GM21423 (cell line): Measurements from ENCODE around the gene PDE4B.
"Not testable (repeated sequence)": the region's sequence is repeated elsewhere in the genome, so short reads cannot be mapped to it uniquely, and the experiment has no call there.

Experiments
- ATAC-seq: cut with Tn5 transposase; IDR thresholded peaks from one replicate; pipeline ENCODE4 v1.9.1; 2021; ENCODE audit warnings: mild to moderate bottlenecking, moderate library complexity; ENCODE audit not compliant: unreplicated experiment

Gene PDE4B

GRCh38 chr1:66401244-66401643, 608.5 kb downstream of the PDE4B start:
- ATAC-seq: no peak

- ATAC-seq: peak; percentile 84
Measured at GRCh38 chr1:66402194-66402593, 609.5 kb downstream of the PDE4B start.

DNA sequence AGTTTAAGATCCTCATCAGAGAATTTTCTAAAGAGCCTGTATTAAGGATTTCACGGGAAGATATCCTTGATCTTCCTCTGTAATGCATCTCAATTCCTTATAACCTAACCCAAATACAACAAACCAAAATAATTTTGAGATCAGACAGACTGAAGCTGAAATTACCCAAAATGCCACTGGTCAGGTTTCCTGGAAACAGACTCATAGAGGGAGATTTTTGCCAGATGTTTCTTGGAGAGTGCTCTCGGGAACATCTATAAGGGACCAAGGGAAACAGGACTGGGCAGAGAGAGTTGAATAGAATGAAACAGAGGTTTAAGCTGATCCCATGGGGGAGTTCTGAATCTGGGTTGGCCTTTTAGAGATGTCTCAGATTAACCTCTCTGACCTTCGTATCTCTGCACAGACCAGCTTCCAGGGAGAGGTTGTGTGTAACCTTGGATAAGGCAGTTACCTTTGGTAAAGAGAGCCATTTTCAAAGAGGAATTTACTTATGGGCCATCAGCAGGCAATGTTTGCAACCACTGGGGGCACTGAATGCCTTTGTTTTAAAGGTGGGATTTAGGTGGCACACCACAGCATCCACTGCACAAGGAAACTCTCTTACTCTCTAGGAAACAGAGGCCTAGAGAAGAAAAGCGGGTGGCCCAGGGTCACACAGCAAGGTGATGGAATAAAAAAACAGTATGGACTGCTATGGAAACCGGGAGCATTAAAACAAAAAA, 610.5 kb downstream of the PDE4B start:
- ATAC-seq: no peak

DNA sequence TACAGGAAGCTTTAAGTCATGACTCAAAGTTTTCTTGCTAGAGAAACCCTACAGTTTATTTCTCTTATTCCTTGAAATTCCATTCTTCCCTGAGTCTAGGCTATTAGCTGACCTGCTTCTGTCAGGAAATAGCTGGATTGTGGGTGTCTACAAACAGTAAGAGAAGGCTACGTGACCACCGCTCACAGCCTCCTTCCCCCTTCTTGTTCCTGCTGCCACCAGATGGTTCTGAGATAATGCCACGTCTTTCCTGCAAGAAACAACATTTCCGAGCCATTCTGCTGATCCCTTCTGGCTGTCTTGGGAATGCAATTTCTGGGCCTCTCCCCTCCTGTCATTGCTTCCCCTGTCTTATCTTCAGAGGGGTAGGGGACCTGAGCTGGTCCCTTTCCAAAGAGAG, 612.4 kb downstream of the PDE4B start:
- ATAC-seq: no peak

GRCh38 chr1:66411449-66411848, 618.8 kb downstream of the PDE4B start:
- not testable (repeated sequence) for ATAC-seq

- ATAC-seq: no peak
Measured at GRCh38 chr1:66412704-66413103, 620.0 kb downstream of the PDE4B start.

GRCh38 chr1:66413136-66413837, 620.6 kb downstream of the PDE4B start:
- ATAC-seq: peak; percentile 92

DNA sequence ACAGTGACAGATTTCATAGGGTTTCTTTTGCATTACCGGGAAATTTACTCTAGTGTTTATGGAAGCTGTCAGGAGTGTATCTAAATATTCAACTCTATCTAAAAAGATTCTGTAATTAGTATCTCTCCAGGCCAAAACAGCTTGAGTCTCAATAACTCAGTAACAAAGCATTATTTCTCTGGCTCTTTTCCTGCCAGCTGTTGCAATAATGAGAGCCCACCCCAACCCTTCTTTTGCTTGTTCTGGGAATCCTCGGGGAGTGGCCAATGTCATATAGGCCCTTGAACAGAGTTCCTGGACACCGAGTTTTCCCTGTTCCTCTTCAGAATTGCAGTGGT, 621.1 kb downstream of the PDE4B start:
- ATAC-seq: no peak

DNA sequence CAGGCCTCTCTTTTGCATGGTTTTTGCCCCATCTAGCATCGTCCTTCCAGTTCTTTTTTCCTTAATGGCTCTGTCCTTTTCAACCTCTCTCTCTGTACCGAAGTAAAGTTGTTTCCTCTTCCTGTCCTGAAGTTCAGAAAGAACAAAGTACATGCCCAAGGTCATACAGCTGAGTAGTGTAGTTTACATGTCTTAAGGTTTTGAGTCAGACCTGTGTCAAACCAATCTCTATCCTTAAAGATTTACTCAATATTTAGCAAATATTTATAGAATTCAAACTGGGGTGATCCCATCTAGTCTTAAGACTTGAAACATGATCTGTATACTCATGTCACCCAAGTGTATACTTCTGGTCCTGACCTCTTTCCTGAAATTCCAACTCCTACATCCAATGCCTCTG, 622.6 kb downstream of the PDE4B start:
- no peak for ATAC-seq

DNA sequence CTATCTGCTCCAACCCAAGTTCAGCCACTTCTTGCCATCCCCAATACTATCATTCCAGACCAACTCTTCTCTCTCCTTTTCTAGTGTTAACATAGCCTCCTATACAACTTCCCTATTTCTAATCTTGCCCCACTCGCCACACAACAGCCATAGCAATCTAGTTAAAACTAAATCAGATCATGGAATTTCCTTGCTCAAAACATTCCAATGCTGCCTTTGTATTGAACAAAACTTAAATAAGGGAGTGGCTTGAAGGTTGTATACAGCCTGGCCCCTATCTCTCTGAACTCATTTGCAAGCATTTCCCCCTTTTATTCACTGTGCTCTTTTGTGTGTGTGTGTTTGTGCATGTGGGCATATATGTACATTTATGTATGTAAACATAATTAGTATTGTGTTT, 623.2 kb downstream of the PDE4B start:
- no peak for ATAC-seq

DNA sequence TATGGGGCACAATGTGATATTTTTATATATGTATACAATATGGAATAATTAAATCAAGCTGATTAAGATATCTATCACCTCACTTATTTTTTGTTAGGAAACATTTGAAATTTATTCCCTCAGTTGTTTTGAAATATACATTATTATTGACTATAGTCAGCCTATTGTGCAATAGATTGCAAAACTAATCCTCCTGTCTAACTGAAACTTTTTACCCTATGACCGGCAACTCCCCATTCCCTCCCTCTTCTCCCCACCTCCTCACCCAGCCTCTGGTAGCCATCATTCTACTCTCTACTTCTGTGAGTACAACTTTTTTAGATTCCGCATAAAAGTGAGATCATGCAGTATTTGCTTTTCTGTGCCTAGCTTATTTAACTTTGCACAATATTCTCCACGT, 623.6 kb downstream of the PDE4B start:
- ATAC-seq: no peak

DNA sequence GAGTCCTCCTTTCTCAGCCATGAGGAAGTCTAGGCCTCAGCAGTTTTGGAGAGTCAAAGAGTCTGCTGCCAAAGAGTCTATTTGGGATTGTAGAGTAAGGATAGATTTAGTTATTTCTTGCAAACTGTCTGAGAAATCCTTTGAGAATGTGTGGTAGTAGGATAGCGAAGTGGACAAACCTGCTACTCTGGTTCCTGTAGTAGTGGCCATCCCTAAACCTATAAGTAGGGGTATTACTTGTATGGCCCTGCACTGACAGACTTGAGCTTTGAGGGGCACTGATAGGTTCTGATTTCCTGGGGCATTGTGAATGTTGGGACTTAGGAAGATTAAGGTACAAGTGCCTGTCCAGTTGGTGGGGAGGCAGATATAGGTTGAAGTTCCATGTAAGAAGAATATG, 625.3 kb downstream of the PDE4B start:
- ATAC-seq: no peak

DNA sequence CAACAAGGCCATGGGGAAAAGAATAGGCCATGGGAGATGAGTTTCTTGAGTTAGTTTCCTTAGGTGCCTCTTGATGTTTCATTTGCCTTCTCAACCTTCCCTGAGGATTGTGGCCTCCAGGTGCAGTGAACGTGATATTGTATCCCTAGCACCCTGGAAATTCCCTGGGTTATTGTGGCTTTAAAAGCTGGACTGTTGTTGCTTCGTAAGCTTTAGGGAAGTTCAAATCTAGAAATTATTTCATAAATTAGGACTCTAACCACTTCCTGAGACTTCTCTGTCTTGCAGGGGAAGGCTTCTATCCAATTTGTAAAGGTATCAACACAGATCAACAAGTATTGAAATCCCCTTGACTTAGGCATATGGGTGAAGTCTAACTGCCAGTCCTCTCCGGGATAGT, 627.5 kb downstream of the PDE4B start:
- not testable (repeated sequence) for ATAC-seq

- ATAC-seq: not testable (repeated sequence)
Measured at GRCh38 chr1:66420906-66421305, 628.2 kb downstream of the PDE4B start.

GRCh38 chr1:66422804-66423203, 630.1 kb downstream of the PDE4B start:
- no peak for ATAC-seq
